AG09319 (cell line): ENCODE measurements around the gene SERGEF.

ENCODE experiments used
- DNase-seq: peaks from one replicate; pipeline ENCODE4 v3.0.0-alpha.2; 2010; ENCODE audit warnings: low read depth; ENCODE audit errors: extremely low read depth
- TF ChIP-seq, protein P1 (sequence below): IDR thresholded peaks from 2 replicates; pipeline ENCODE4 v1.5.1; 2011; ENCODE audit warnings: low read depth, mild to moderate bottlenecking, inconsistent platforms, low read length, moderate library complexity

Gene SERGEF

GRCh38 chr11:17798253-17798652 lies 214.6 kb downstream of the SERGEF start:
- DNase-seq = no peak
- TF ChIP-seq, protein P1, sequence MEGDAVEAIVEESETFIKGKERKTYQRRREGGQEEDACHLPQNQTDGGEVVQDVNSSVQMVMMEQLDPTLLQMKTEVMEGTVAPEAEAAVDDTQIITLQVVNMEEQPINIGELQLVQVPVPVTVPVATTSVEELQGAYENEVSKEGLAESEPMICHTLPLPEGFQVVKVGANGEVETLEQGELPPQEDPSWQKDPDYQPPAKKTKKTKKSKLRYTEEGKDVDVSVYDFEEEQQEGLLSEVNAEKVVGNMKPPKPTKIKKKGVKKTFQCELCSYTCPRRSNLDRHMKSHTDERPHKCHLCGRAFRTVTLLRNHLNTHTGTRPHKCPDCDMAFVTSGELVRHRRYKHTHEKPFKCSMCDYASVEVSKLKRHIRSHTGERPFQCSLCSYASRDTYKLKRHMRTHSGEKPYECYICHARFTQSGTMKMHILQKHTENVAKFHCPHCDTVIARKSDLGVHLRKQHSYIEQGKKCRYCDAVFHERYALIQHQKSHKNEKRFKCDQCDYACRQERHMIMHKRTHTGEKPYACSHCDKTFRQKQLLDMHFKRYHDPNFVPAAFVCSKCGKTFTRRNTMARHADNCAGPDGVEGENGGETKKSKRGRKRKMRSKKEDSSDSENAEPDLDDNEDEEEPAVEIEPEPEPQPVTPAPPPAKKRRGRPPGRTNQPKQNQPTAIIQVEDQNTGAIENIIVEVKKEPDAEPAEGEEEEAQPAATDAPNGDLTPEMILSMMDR = no peak

DNA sequence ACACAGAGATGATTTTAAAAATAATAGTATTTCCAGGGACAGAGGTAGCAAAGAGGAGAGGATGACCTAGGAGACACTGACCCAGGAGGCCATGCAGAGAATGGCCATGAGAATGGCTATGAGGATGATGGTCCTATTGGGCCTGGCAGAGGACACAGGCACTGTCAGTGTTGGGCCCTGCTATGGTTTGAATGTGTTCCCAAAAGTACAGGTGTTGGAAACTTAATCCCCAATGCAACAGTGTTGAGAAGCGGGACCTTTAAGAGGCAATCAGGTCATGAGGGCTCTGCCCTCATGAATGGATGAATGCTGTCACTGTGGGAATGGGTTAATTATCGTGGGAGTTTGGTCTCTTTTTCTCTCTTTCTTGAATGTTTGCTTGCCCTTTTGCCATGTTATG lies 216.7 kb downstream of the SERGEF start:
- TF ChIP-seq, protein P1 = no peak
- no peak for DNase-seq

DNA sequence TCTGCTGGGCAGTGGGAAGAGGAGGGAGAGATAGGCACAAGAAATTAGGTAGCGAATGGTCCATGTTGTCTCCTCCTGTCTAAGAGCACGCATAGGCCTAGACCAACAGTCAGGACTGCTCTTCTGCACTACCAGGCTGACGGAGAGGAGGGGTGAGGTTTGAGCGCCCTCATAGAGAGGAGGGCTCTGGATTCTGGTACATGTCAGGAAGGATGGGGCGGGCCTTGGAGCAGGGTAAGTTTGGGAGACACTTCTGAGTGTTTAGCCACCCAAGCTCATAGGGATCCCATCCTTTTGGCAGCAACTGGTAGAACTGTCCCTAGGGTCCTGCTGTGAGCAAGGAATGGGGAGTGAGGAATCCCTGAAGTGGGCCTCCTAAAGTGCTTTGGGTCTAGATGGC lies 217.9 kb downstream of the SERGEF start:
- TF ChIP-seq, protein P1 = no peak
- DNase-seq = no peak

DNA sequence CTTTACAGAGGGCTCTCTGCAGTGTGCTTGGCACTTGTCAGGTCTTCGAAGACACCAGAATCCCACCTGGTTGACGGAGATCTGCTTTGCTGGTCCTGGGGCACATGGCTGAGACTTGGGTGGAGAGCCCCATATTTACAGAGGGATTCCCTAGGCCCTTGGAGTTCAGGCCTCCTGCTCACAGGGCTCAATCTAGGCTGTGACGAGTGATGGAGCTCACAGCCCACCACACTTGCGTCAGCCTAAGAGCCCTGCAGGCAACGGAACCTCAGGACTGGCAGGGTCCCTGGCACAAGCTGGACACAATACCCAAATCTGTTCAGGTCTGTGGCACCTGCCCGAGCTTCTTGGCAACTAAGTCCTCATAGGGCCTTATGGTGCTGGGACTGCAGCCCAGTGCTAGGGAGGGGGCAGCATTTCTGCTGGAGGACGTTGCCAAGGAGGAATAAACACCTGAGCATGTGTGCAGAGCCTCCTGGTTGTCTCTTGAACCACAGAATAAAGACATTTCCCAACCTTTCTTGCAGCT lies 219.1 kb downstream of the SERGEF start:
- DNase-seq = no peak
- TF ChIP-seq, protein P1 = no peak

DNA sequence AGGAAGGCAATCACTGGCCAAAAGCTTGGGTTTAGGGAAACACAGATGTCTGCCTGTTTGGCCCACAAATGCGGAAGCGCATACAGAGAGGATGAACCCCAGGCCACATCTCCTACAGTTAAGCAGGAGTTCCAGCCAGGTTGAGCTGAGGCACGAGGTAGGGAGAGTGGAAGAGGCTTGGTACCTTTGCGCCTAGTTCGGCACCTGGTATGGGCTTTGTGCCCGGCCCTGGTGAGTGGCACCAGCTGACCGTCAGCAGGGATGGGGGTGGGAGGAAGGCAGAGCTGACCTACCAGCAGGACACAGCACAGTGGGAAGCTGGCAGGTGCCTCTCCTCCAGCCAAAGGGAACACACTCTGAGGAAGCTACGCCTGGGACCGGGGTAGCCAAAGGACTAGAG lies 220.7 kb downstream of the SERGEF start:
- TF ChIP-seq, protein P1 = no peak
- no peak for DNase-seq

DNA sequence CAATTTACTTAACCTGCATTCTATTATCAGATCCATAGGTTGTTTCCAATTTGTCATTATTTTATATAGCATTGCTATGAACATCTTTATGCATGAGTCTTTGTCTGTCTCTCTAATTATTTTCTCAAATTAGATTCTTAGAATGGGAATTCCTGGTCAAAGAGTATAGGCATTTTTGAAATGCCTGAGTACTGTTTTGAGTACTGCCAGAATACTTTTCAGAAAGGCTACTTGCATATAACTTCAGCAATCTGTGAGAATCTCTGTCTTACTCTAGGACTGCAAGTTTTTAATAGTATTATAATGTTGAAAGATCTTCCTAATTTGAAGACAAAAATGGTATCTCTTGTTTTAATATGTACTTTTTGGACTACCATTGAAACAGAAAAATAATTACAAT lies 221.7 kb downstream of the SERGEF start:
- TF ChIP-seq, protein P1 = no peak
- no peak for DNase-seq

DNA sequence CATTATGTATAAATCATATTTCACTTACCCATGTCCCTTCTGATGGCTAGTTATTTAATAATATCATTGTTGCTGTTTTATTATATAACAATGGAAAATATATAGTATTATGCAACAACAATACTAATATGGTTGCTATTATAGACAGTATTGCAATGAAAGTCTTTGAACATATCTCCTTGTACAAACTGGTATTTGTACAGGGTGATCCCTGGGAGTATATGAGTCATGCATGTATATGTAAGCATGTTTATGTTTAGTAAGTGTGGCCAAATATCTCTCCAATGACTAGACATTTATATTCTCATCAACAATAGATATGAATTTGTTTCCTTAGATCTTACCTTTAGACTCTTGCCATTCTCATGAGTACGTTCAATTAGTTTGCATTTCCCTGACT lies 222.4 kb downstream of the SERGEF start:
- no peak for DNase-seq
- TF ChIP-seq, protein P1 = no peak
